ENCODE measurements around the gene TMEM91.

DNA sequence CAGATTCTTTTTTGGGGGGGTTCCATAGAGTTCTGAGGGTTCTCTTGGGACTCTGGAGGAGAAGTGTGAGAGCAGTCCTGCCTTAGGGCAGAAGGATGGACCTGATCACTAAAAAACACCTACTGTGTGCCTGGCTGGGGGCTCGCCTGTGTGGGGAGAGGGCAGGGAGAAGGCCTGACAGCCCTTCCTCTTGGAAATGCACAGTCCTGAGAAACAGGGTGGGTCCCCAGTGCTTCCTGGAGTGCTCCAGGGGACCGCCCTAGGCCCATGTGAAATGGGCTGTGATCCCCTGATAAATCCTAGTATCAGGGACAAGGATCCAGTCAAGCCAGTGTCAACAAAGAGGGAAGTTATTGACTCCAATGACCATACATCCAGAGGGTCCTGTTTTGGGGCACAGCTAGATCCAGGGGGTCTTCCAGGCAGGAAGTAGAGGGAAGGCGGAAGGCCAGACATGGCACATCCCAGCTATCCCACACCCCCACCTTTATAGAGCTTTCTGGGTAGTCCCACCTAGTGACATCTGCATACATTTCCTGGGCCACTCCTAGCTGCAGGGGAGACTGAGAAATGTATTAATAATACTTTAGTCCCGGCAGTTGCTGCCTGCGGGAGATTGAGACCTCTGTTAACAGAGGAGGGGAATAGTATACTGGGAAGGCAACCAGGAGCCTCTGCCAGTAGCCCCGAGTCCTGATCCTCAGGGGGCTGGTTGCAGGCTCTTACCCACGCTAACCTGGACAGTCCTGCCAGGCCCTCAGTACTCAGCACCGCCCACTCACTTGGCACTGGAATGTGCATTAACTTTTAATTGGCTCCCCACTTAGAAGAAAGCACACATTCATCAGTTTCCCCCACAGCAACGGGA, 35.0 kb downstream of the TMEM91 start:
- TF ChIP-seq, protein P1, sequence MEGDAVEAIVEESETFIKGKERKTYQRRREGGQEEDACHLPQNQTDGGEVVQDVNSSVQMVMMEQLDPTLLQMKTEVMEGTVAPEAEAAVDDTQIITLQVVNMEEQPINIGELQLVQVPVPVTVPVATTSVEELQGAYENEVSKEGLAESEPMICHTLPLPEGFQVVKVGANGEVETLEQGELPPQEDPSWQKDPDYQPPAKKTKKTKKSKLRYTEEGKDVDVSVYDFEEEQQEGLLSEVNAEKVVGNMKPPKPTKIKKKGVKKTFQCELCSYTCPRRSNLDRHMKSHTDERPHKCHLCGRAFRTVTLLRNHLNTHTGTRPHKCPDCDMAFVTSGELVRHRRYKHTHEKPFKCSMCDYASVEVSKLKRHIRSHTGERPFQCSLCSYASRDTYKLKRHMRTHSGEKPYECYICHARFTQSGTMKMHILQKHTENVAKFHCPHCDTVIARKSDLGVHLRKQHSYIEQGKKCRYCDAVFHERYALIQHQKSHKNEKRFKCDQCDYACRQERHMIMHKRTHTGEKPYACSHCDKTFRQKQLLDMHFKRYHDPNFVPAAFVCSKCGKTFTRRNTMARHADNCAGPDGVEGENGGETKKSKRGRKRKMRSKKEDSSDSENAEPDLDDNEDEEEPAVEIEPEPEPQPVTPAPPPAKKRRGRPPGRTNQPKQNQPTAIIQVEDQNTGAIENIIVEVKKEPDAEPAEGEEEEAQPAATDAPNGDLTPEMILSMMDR (IDR thresholded peaks at IDR 0.05; ENCODE audit: extremely low read depth in 1 of 2, insufficient read depth in 1 of 2, low read depth in 1 of 2, low read length in 2 of 2), result no peak
- TF ChIP-seq POLR2A (IDR thresholded peaks at IDR 0.05; ENCODE audit: low read depth, low read length), result no peak
- no peak for TF ChIP-seq GATA2 (IDR thresholded peaks at IDR 0.05; ENCODE audit: insufficient read depth, insufficient read length, low read depth, low read length)
